Fibroblast of skin of right quadriceps (primary cell): ENCODE measurements around the gene ARHGEF16.
A peak's percentile ranks its signal among the peaks of the same experiment; 100 is the strongest.

Source experiments
- DNase-seq: peaks from one replicate; pipeline ENCODE4 v3.0.0-alpha.2; 2013

The ARHGEF16 gene

DNA sequence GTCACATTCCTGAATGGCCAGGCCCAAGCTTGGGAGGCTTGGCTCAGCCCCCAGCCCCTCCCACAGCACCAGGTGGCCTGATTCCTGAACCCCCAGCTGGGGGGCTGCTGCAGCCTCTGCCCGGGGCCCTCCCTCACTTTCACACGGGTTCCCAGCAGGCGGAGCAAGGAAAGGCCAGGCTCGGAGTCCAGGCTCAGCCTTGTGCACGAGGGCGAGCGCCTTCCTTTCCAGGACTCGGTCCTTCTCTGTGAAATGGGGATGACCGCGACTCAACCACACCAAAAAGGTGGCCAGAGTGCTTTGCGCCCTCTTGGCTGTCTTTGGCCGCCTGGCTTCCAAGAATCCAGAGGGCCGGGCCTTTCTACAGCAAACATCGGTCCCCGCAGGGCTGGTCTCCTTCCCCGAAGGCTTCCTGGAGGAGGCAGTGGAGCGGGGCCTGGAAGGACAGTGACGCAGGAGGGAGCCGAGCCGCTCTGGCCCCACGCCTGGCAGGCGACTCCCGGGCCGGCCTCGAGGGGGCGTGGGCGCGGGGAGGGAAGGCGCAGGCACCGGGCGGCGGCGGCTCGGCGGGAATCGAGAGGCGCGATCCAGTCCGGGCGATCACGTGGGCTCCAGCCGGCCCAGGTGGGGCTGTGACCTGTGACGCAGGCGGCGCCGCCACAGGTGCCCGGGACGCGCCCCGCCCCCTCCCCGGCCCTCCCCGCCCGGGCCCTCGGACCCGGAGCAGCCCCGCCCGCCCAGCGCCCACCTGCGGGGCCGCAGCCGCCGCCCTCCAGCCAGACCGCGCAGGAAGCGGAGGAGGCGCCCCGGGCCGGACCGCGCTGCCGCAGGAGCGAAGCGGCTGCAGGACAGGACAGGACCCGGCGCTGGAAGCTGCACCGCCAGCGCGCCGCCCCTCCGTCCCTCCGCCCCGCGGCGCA is at the start of gene ARHGEF16:
Gene ARHGEF16, plus strand, starts transcription at position 775 of the 920 bp plus-strand sequence. CDS start 8,420 bp downstream, outside the sequence.
- peak; percentile 29 for DNase-seq

DNA sequence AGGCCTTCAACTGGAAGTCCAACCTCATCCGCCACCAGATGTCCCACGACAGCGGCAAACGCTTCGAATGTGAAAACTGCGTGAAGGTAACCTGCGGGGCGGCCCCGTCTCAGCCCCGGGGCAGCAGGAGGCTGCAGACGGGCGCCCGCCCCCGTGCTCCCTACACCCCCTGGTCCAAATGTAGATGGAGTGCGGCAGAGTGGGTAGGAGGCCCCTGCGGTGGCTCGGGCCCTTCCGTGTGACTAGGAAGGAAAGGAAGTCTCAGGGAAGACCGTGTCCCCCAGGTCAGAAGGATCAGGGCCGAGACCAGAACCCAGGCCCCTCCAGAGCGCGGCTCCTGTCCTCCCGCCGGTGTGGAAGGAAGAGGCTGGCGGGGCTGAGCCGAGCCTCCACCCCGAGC is 49.7 kb upstream of the ARHGEF16 start:
- DNase-seq = no peak

GRCh38 chr1:3405491-3405890 is 49.0 kb upstream of the ARHGEF16 start:
- no peak for DNase-seq

DNA sequence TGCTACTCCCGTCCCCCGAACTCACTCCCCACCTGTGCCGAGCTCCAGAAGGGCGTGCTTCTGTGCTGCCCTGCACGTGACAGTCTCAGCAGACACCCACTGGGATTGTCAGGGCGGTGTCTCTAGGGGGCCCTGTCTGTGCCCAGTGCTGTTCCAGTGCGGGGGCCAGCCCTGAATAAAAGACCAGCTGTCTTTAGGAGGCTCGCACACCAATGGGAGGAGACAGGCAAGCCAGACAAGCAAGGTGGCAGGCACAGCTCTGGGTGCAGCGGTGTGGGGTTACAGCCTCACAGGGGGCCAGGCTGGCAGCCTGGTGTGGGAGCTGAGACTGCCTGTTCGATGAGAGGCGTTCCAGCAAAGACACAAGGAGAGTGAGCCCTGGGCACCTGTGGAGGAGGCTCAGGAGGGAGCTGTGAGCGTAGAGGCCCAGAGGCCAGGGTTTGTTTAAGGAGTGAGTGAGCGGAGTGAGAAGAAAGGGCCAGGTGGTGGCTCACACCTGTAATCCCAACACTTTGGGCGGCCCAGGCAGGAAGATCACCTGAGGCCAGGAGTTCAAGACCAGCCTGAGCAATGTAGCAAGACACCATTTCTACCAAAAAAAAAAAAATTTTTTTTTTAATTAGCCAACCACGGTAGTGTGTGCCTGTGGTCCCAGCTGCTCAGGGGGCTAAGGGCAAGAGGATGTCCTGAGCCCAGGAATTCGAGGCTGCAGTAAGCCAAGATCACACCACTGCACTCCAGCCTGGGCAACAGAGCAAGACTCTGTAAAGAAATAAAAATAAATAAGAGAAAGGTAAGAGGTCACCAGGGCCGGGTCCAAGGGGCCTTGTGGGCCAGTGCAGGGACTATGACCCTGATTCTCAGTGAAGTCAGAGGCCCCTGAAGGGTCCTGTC is 48.2 kb upstream of the ARHGEF16 start:
- DNase-seq = no peak

DNA sequence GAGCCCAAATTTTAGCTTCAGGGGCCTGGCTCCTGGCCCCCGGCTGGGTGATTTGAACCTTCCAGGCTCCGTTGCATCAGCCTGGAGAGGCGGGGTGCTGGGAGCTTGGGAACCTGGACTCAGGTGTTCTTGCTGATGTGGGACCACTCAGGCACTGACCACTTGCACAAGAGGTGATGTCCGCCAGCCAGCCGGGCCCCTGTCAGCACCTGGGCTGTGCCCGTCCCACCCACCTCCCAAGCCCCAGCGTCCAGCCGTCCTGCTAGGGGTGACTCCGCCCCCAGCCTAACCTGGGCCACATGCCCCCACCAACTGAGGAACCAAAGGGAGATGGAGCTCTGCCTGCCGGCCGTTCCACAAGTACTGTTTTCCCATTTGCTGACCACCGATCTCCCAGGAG is 47.4 kb upstream of the ARHGEF16 start:
- no peak for DNase-seq

GRCh38 chr1:3408751-3409266 is 45.7 kb upstream of the ARHGEF16 start:
- DNase-seq = no peak

GRCh38 chr1:3409366-3410141 is 44.9 kb upstream of the ARHGEF16 start:
- DNase-seq = no peak

- DNase-seq = peak; percentile 58
Observed at GRCh38 chr1:3410142-3410925, 44.1 kb upstream of the ARHGEF16 start.

DNA sequence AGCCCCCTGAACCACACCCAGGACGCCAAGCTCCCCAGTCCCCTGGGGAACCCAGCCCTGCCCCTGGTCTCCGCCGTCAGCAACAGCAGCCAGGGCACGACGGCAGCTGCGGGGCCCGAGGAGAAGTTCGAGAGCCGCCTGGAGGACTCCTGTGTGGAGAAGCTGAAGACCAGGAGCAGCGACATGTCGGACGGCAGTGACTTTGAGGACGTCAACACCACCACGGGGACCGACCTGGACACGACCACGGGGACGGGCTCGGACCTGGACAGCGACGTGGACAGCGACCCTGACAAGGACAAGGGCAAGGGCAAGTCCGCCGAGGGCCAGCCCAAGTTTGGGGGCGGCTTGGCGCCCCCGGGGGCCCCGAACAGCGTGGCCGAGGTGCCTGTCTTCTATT is 42.7 kb upstream of the ARHGEF16 start:
- DNase-seq = no peak

- no peak for DNase-seq
Observed at GRCh38 chr1:3412376-3412775, 42.1 kb upstream of the ARHGEF16 start.

DNA sequence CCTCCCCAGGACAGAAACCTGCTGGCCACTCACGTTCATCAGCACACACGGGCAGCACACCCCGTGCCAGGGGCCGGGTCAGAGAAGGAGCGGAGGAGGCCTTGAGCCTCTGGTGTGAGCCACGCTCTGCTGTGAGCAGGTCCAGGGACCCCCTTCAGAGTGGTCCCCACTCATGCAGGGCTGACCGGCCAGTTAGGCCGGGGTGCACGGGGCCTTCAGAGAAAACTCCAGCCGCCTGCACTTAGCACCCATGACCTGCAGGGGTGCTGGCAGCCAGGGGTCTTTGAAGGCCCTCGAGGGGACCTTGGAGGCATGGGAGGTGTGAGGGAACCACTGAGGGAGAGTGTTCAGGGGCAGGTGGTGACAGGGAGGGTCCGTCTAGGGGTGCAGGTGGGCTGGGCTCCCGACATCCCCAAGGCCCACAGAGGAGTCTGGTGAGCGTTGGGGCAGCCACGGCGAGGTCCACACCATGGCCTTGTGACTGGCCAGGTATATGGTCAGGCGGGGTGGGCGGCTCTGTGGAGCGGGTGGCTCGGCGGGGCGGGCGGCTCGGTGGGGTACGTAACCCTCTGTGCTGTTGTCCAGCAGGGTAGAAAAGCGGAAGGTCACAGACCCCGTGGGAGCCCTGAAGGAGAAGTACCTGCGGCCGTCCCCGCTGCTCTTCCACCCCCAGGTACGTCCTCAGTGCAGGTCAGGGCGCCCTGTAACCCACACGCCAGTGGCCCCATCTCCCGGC is 40.3 kb upstream of the ARHGEF16 start:
- DNase-seq = no peak

DNA sequence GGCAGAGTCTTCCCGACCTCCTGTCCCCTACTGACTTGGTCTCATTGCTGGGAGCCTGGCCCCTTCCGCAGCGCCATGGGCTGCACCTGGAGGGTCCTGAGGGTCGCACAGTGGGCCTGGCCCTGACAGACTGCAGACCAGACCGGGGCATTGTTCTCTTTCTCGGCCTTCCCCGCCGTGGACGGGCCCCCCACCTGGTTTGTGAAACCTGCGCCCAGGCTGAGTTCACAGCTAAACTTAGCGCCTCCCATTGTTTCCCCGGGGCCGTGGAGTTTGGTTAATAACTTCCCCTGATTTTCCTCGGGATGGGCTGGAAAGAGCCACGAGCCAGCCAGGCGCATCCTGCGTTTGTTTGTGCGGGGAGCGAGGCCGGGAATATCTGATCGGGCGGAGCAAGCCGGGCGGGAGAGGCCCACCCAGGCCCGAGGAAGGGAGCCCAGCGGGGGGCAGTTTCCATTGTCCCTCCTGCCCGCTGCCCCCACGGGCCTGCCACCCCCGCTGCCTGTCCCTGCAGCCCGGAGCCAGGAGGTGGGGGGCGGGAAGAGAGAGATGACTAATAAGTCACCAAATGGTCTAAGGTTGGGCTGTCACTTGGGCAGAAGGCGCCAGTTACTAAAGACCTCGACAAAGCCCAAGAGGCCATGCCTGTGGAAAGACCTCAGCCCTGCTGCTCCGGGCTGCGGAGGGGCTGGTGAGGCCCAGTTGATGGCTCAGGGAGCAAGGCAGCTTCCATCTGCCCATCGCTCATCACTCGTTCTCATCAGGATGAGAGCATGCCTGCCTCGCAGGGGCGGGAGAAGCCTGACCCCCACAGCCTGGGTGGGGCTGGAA is 39.0 kb upstream of the ARHGEF16 start:
- DNase-seq = no peak

GRCh38 chr1:3417082-3417739 is 37.3 kb upstream of the ARHGEF16 start:
- DNase-seq = no peak

- no peak for DNase-seq
Observed at GRCh38 chr1:3417934-3418333, 36.5 kb upstream of the ARHGEF16 start.

DNA sequence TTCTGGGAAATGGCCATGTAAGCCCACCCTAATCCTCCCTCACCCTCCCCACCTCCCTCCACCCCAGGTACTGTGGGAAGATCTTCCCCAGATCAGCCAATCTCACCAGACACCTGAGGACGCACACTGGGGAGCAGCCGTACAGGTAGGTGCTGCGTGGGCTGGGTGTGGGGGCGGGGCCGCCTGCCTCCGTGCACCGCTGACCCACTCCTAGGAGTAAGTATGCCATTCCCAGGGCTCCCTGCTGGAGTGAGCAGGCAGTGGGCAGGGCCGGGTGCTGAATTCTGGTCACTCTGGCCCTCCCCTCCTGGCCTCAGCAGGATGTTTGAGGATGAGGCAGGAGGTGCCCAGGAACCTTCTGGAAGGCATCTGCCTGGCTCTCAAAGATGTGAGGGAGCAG is 35.9 kb upstream of the ARHGEF16 start:
- no peak for DNase-seq

GRCh38 chr1:3419415-3420204 is 34.9 kb upstream of the ARHGEF16 start:
- no peak for DNase-seq

GRCh38 chr1:3420218-3420951 is 34.1 kb upstream of the ARHGEF16 start:
- no peak for DNase-seq

DNA sequence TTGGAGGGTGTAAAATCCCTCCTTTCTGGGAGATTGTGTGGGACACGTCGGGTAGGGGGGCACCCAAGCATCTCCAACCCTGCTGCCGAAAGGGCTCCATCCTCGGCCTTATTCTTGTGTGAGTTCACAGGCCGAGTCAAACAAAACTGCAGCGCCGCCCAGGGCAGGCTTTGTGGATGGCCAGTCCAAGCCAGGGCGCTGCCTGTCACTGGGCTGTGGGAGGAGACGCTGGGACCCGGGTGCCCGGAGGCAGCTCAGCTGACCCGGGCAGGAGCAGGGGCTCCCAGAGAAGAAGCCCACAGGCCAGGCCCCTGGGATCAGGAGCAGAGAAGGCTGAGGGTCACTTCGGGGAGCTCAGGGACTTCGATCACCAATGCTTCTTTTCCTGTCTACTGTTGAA is 31.8 kb upstream of the ARHGEF16 start:
- no peak for DNase-seq
